GM12891 (cell line): ENCODE data around the gene RIPPLY1.

Source experiments
- DNase-seq: peaks from one replicate; pipeline ENCODE4 v3.0.0; 2011; ENCODE audit warnings: low spot score; ENCODE audit not compliant: insufficient read length
- FAIRE-seq: peaks from 2 replicates; lab custom pipeline; 2011; peaks lifted over from hg19 to GRCh38; lab: Jason Lieb, UNC
- PAX5 ChIP-seq: IDR thresholded peaks from 2 replicates; pipeline ENCODE4 v1.6.1; 2011; ENCODE audit warnings: low read length, moderate library complexity, mild to moderate bottlenecking; ENCODE audit not compliant: insufficient read depth, severe bottlenecking
- POLR2A ChIP-seq: IDR thresholded peaks from 2 replicates; pipeline ENCODE4 v1.6.1; 2011; ENCODE audit warnings: low read depth, low read length, control low read depth
- POLR2AphosphoS5 ChIP-seq: IDR thresholded peaks from 2 replicates; pipeline ENCODE4 v1.6.1; 2011; ENCODE audit warnings: low read depth, low read length, control low read depth
- POU2F2 ChIP-seq: IDR thresholded peaks from 2 replicates; pipeline ENCODE4 v1.6.1; 2011; ENCODE audit warnings: low read depth, mild to moderate bottlenecking, control low read depth, low read length, moderate library complexity
- SPI1 ChIP-seq: IDR thresholded peaks from 2 replicates; pipeline ENCODE4 v1.6.1; 2011; ENCODE audit warnings: low read depth, low read length, control low read depth
- TAF1 ChIP-seq: IDR thresholded peaks from 2 replicates; pipeline ENCODE4 v1.6.1; 2011; ENCODE audit warnings: low read depth, low read length, control low read depth

Gene RIPPLY1

GRCh38 chrX:106919932-106920452 is 16.9 kb upstream of the RIPPLY1 start, which contains the start of gene CLDN2:
Gene CLDN2, plus strand, starts transcription at chrX:106920402. Its CDS starts 7,827 bp downstream, at chrX:106928229.
- DNase-seq (no peak), FAIRE-seq (no peak)
- TF ChIP-seq POLR2AphosphoS5: no peak
- no peak for TF ChIP-seq POU2F2
- TF ChIP-seq SPI1: no peak
- no peak for TF ChIP-seq PAX5
- no peak for TF ChIP-seq POLR2A
- no peak for TF ChIP-seq TAF1

DNA sequence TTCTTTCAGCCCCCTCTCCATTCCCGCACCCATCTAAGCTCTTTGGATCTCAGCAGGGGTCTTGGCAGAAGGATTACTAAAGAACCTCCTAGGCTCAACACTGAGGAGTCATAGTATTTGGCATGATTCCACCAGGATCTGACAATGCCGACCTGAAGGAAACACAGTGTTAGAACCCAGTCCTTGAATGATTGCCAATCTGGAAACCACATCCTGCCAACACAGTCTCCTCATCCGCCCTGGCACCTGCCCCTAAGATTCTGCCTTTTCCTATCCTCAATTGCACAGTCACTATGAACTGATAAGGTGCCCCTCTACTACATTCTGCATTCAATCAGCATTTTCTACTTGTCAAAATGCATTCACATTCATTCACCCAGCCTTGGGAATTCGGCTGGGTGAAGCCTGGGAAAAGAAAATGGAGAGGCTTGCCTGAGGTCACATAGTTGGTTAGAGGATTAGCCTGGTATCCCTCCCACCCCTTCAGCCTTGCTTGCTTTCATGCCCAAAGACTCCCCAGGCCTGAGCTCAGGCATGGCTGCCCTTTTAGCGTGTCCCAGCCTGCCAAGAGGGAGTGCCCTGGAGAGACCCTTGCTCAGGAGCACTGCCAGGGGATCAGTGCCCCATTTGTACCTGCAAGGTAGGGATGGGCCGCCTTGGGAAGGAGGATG is 14.8 kb upstream of the RIPPLY1 start:
- no peak for FAIRE-seq

DNA sequence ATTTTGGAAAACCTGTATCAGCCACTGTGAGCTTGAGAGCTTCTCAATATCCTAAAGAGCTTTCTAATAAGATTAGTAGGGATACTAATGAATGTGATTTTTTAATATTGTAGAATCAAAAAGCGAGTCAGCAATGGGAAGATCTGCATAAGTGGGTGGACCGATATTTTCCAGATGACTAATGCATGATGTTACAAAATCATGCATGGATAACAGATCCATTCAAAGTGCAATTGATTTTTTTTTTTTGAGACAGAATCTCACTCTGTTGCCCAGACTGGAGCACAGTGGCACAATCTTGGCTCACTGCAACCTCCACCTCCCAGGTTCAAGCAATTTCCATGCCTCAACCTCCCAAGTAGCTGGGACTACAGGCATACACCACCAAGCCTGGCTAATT is 9.7 kb upstream of the RIPPLY1 start:
- FAIRE-seq (no peak), DNase-seq (no peak)
- TF ChIP-seq PAX5 (no peak), TAF1 (no peak), SPI1 (no peak), POU2F2 (no peak), POLR2A (no peak), POLR2AphosphoS5 (no peak)

More for the DNA sequence above, 14.8 kb upstream of the RIPPLY1 start:
- TF ChIP-seq POLR2A (no peak), SPI1 (no peak), TAF1 (no peak)
- DNase-seq: no peak

DNA sequence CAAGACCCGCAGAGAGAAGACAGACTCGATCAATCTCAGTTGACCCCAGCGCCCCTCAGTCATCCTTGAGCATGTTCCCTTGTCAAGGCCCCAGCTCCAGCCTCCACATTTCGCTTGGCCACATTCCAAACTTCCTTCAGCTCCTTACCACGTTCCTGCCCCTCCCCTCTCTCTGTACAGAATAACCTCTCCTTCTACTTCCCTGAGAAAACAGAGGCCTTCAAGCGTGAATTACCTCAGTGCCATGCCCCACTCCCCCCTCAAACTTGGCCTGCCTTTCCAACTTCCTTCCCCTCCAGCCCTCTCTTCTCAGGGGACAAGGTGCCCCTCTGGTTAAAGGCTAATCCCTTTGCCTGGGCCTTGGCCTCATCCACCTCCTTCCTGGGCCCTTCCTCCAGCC is 3.2 kb upstream of the RIPPLY1 start:
- no peak for DNase-seq
- no peak for FAIRE-seq
- no peak for TF ChIP-seq PAX5
- no peak for TF ChIP-seq POLR2AphosphoS5
- no peak for TF ChIP-seq SPI1
- TF ChIP-seq POU2F2: no peak
- TF ChIP-seq POLR2A: no peak
- no peak for TF ChIP-seq TAF1

DNA sequence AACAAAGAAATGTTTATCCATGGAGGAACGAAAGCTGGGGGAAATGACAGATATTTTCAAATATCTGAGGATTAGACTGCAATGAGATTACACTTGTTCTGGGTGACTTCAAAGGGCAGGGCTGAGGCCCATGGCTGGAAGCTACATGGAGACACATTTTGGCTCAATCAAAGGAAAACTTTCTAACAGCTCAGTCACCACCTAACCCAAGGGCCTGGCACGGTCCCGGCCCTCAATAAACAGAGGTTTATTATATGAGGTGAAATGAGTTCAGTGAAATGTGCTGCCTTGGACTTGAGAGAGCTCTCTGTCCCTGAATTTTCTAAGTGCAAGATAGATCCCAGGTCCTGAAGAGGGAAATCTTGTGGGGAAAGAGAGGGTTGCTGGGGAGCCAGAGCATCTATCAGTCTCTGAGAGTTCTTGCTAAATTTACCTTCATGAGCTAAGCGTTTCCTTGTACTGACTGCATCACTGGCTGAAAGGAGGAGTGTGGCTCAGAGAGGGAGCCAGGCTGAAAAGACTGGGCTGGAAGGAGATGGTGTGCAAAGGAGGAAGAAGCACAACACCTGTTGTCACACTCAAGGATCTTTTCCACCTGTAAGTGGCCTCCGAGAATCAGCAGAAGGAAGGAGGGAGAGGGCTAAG is 2.0 kb upstream of the RIPPLY1 start:
- no peak for DNase-seq
- FAIRE-seq: no peak
- TF ChIP-seq PAX5 (no peak), POU2F2 (no peak), POLR2AphosphoS5 (no peak), SPI1 (no peak)

- FAIRE-seq: no peak
- DNase-seq: no peak
- no peak for TF ChIP-seq POU2F2
- TF ChIP-seq POLR2AphosphoS5: no peak
- no peak for TF ChIP-seq TAF1
- TF ChIP-seq SPI1: no peak
- TF ChIP-seq POLR2A: no peak
- TF ChIP-seq PAX5: no peak
Measured at GRCh38 chrX:106903856-106904528, 851 bp upstream of the RIPPLY1 start.

DNA sequence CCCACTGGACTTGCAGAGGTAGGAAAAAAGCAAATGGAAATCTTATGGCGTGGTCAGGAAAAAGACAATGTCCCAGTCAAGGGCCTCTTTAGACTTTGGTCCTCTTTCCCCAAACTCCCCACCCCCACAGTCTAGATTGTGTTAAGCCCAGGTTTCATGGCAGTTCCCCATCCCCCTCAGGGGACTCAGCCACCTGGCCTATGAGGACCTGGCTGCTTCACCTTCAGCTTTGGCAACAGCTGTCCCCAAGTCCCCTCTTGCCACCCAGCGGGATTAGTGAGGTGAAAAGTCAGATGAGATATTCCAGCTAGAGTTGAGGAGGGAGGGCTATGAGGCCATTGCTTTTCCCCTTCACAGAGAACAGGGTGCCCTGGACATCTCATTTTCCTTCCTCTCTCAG is 457 bp downstream of the RIPPLY1 start:
- TF ChIP-seq SPI1: no peak
- no peak for TF ChIP-seq POLR2A
- TF ChIP-seq TAF1: no peak
- TF ChIP-seq POU2F2: no peak
- no peak for TF ChIP-seq POLR2AphosphoS5
- no peak for TF ChIP-seq PAX5
- FAIRE-seq (no peak), DNase-seq (no peak)

DNA sequence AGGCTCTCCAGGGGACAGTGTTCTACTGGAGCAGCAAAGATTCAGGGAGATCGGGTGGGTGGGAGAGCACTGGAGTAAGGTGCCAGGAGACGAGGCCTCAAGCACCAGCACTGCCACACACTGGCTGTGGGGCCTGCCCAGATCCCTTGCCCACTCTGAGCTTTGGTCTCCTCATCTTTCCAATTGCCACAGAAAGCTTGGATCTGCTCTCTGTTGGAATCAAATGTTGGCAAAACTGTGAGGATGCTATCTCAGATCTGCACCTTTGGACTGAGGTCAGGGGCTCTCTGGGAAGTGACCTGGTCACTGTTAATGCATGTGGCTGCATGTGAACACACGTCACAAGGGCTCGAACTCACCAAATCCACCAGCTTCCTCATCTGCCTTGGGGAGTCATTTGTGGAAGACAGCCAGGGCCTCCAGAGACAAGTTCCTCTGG is 1.3 kb downstream of the RIPPLY1 start:
- no peak for FAIRE-seq
- no peak for DNase-seq
- TF ChIP-seq PAX5 (no peak), POLR2AphosphoS5 (no peak), POU2F2 (no peak), POLR2A (no peak), TAF1 (no peak), SPI1 (no peak)

GRCh38 chrX:106901341-106901740 is 1.8 kb downstream of the RIPPLY1 start:
- no peak for FAIRE-seq
- no peak for DNase-seq
- TF ChIP-seq POU2F2 (no peak), SPI1 (no peak), POLR2AphosphoS5 (no peak), PAX5 (no peak), POLR2A (no peak)
